ENCODE results near the gene PHKA2. TPM values are rescaled to one million over a fixed set of nuclear protein-coding genes. Genes with fewer than 3 reads are reported as not detected.
"Not testable (repeated sequence)": the region's sequence is repeated elsewhere in the genome, so short reads cannot be mapped to it uniquely, and the experiment has no call there.

PHKA2 gene
- total RNA-seq, 6 donors from 2014 or later, result 19.2 to 74.4 (median 25.9) TPM

DNA sequence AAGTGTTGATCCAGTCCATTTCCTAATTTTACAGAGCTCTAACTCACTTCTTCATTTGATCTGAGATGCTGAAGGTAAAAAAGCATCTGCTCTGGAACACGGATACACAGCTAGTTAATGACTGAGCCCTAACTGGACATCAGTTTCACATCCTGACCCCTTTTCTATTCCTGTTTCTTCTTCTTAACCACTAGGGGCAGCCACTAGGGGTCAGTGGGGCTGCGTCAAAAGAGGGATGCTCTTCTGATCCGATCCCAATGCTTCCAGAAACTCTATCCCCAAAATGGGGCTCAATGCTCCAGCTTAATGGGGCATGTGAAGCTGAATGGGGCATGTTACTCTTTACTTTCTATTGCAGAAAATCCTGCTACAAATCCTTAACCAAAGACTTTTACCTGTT is 33.4 kb upstream of the PHKA2 start:
- H3K4me1 ChIP-seq, result no peaks in the 10 kb centered on the region
- no peaks in the 10 kb centered on the region for H3K9me3 ChIP-seq
- no peak overlapping the region for H3K4me3 ChIP-seq
- 34 to 77% methylated on average over 3 of the region's 3 CpGs for WGBS, 2 donors
- no peaks in the 10 kb centered on the region for H3K36me3 ChIP-seq
- DNase-seq, result no peak
- TF ChIP-seq, protein P1, sequence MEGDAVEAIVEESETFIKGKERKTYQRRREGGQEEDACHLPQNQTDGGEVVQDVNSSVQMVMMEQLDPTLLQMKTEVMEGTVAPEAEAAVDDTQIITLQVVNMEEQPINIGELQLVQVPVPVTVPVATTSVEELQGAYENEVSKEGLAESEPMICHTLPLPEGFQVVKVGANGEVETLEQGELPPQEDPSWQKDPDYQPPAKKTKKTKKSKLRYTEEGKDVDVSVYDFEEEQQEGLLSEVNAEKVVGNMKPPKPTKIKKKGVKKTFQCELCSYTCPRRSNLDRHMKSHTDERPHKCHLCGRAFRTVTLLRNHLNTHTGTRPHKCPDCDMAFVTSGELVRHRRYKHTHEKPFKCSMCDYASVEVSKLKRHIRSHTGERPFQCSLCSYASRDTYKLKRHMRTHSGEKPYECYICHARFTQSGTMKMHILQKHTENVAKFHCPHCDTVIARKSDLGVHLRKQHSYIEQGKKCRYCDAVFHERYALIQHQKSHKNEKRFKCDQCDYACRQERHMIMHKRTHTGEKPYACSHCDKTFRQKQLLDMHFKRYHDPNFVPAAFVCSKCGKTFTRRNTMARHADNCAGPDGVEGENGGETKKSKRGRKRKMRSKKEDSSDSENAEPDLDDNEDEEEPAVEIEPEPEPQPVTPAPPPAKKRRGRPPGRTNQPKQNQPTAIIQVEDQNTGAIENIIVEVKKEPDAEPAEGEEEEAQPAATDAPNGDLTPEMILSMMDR (IDR thresholded peaks at IDR 0.05), result peak in 4 of 6 experiments; percentile 13 to 17 (median 15)
- TF ChIP-seq EP300 (IDR thresholded peaks at IDR 0.05) (no peak), POLR2A (IDR thresholded peaks at IDR 0.05) (no peak), POLR2AphosphoS5 (IDR thresholded peaks at IDR 0.05) (no peak)
- ATAC-seq (ENCODE audit: low FRiP score in 2 of 2), result no peak
- H3K27me3 ChIP-seq, result no peaks in the 10 kb centered on the region
- no peak overlapping the region for H3K27ac ChIP-seq

DNA sequence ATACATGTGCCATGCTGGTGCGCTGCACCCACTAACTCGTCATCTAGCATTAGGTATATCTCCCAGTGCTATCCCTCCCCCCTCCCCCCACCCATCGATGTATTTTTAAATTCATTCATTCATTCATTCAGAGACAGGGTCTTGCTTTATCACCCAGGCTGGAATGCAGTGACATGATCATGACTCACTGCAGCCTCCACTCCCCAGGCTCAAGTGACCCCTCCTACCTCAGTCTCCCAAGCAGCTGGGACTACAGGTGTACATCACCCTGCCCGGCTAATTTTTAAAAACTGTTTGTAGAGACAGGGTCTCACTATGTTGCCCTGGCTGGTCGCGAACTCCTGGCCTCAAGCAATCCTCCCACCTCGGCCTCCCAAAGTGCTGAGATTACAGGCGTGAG is 32.7 kb upstream of the PHKA2 start:
- not testable (repeated sequence) for H3K27ac ChIP-seq; H3K4me1 ChIP-seq; H3K36me3 ChIP-seq; H3K4me3 ChIP-seq; H3K27me3 ChIP-seq; ATAC-seq (ENCODE audit: low FRiP score in 2 of 2); DNase-seq; H3K9me3 ChIP-seq
- WGBS, 2 donors, result 94 to 98% methylated on average over 5 to 8 of the region's 8 CpGs

DNA sequence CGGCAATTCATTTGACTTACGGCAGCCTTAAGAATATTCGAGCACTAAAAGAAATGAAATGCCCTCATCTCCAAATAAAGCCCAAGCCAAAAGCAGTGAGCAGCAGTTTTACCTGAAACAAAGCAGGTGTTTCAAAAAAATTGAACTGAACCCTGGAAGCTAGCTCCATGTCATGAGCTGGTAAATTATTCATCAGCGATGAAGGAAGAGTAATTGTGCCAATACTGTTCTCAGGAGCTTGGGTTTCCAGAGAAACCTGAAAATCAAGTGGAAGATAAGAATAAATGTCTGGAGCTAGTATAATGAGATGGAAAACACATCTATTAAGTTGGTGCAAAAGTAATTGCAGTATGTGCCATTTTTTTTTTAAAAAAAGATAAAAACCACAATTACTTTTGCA is 24.0 kb upstream of the PHKA2 start:
- Histone ChIP-seq H3K36me3 (no peaks in the 10 kb centered on the region), H3K4me3 (no peak overlapping the region), H3K9me3 (no peaks in the 10 kb centered on the region), H3K27me3 (no peaks in the 10 kb centered on the region), H3K27ac (no peak overlapping the region), H3K4me1 (no peaks in the 10 kb centered on the region)
- ATAC-seq (ENCODE audit: low FRiP score in 2 of 2), result no peak
- TF ChIP-seq POLR2AphosphoS5 (IDR thresholded peaks at IDR 0.05) (no peak), POLR2A (IDR thresholded peaks at IDR 0.05) (no peak), EP300 (IDR thresholded peaks at IDR 0.05) (no peak)
- TF ChIP-seq, protein P1 (IDR thresholded peaks at IDR 0.05), result no peak
- no peak for DNase-seq
- 92 to 95% methylated on average over 4 of the region's 4 CpGs for WGBS, 2 donors

DNA sequence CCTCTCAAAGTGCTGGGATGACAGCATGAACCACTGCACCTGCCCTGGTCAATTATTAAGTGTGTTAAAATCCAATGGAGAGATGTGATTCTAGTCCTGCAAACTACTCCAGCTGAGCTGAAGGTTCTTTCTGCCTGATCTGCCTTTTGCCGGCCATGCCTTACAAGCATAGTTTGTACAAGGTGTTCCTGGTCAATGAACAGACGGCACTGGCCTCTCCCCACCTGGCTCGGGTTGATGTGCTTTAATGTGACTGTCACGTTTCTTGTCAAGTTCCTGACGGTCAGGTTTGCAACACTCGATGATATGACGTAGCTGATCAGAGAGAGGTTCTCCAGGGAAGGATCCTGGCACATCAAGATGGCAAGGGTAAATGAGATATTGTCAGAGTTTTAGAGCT is 23.1 kb upstream of the PHKA2 start:
- Histone ChIP-seq H3K27ac (no peak overlapping the region), H3K4me1 (no peaks in the 10 kb centered on the region), H3K9me3 (no peaks in the 10 kb centered on the region), H3K27me3 (no peaks in the 10 kb centered on the region), H3K4me3 (no peak overlapping the region), H3K36me3 (no peaks in the 10 kb centered on the region)
- 89 to 93% methylated on average over 5 to 7 of the region's 7 CpGs for WGBS, 2 donors
- TF ChIP-seq EP300 (IDR thresholded peaks at IDR 0.05) (no peak), POLR2AphosphoS5 (IDR thresholded peaks at IDR 0.05) (no peak), POLR2A (IDR thresholded peaks at IDR 0.05) (no peak)
- TF ChIP-seq, protein P1 (IDR thresholded peaks at IDR 0.05), result no peak
- DNase-seq, result no peak
- ATAC-seq (ENCODE audit: low FRiP score in 2 of 2), result no peak

DNA sequence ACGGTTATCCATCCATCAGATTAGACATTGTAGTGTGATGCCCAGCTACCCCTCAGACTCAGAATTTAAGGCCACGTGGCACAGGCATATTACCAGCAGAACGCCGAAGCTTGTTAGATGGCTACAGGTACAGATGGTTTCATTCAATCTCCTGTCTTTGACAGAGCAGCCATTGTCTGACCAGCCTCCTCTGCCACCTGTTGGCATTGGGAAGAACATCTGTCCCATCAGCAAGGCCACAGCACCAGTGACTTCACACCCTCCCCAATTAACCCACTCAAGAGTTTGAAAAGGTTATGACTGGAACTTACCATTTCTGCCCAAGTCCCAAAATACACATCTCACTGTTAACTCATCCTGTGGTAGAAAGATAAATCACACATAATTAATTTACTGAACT is 22.0 kb upstream of the PHKA2 start:
- H3K4me1 ChIP-seq, result no peaks in the 10 kb centered on the region
- H3K9me3 ChIP-seq, result no peaks in the 10 kb centered on the region
- no peak for ATAC-seq (ENCODE audit: low FRiP score in 2 of 2)
- no peak overlapping the region for H3K27ac ChIP-seq
- H3K4me3 ChIP-seq, result no peak overlapping the region
- no peaks in the 10 kb centered on the region for H3K27me3 ChIP-seq
- 75 to 84% methylated on average over 4 of the region's 4 CpGs for WGBS, 2 donors
- DNase-seq, result no peak
- TF ChIP-seq, protein P1 (IDR thresholded peaks at IDR 0.05), result no peak
- TF ChIP-seq POLR2A (IDR thresholded peaks at IDR 0.05), result no peak
- TF ChIP-seq EP300 (IDR thresholded peaks at IDR 0.05), result no peak
- TF ChIP-seq POLR2AphosphoS5 (IDR thresholded peaks at IDR 0.05), result no peak
- H3K36me3 ChIP-seq, result no peaks in the 10 kb centered on the region
